Endothelial cell of umbilical vein (primary cell): ENCODE measurements around the gene FMN1.

Experiments
- CTCF ChIP-seq, 2 donors: IDR thresholded peaks; 1 replicate in 1 of 2; 2 replicates in 1 of 2; pipeline ENCODE4 v1.5.1; 2011; ENCODE audit warnings: low read length in 2 of 2, mild to moderate bottlenecking in 2 of 2, moderate library complexity in 2 of 2, control low read depth in 1 of 2, inconsistent platforms in 1 of 2, low read depth in 1 of 2; ENCODE audit not compliant: insufficient read depth in 1 of 2; ENCODE audit errors: extremely low read depth in 1 of 2
- EZH2 ChIP-seq: IDR thresholded peaks from 2 replicates; pipeline ENCODE4 v1.6.1; 2012; ENCODE audit warnings: borderline replicate concordance, low read depth, mild to moderate bottlenecking, moderate library complexity, low read length, inconsistent platforms; ENCODE audit not compliant: severe bottlenecking
- FOS ChIP-seq: IDR thresholded peaks from 2 replicates; pipeline ENCODE4 v1.6.1; 2011; ENCODE audit warnings: mild to moderate bottlenecking, low read length, moderate library complexity, borderline replicate concordance; ENCODE audit not compliant: insufficient read depth
- JUN ChIP-seq: IDR thresholded peaks from 2 replicates; pipeline ENCODE4 v1.6.1; 2011; ENCODE audit warnings: borderline replicate concordance, low read depth; ENCODE audit not compliant: insufficient read length, insufficient read depth
- POLR2A ChIP-seq: IDR thresholded peaks from 2 replicates; pipeline ENCODE4 v1.6.1; 2012; ENCODE audit warnings: low read depth, mild to moderate bottlenecking, control low read depth, low read length
- POLR2AphosphoS5 ChIP-seq: IDR thresholded peaks from 2 replicates; pipeline ENCODE4 v1.6.1; 2012; ENCODE audit warnings: low read depth, mild to moderate bottlenecking, control low read depth, low read length, moderate library complexity; ENCODE audit not compliant: insufficient read depth

GRCh38 chr15:32818758-32819447 lies 375.6 kb downstream of the FMN1 start:
- TF ChIP-seq CTCF (IDR thresholded peaks at IDR 0.05; ENCODE audit: extremely low read depth in 1 of 2, insufficient read depth in 1 of 2, low read depth in 1 of 2, low read length in 2 of 2) (no peak), JUN (no peak), FOS (no peak), POLR2A (no peak), EZH2 (no peak), POLR2AphosphoS5 (no peak)
